SH-SY5Y (cell line): ENCODE data around the gene DNAJA2.

ENCODE experiments used
- GATA2 ChIP-seq: IDR thresholded peaks from 2 replicates; pipeline ENCODE4 v1.6.1; 2011; ENCODE audit warnings: mild to moderate bottlenecking, low read depth, low read length
- GATA3 ChIP-seq: IDR thresholded peaks from 2 replicates; pipeline ENCODE4 v1.6.1; 2011; ENCODE audit warnings: low read depth, mild to moderate bottlenecking, low read length, moderate library complexity

GRCh38 chr16:46970089-46970488, 3.4 kb downstream of the DNAJA2 start:
- TF ChIP-seq GATA3: no peak
- TF ChIP-seq GATA2: no peak
